HepG2 (cell line): ENCODE data around the gene DDX28. TPM values are rescaled to one million over a fixed set of nuclear protein-coding genes. Genes with fewer than 3 reads are reported as not detected.

ENCODE experiments used
- ATAC-seq: fragments of 200-7000 bp; cut with Tn5 transposase; 3 replicates; pipeline ENCODE4 v1.9.1; 2020; ENCODE audit warnings: mild to moderate bottlenecking, moderate library complexity
- BruUV-seq: library from RNA; stranded (reverse); fragments of 400-500 nt; replicated peaks from 2 replicates; lab custom pipeline; 2021; lab: Mats Ljungman, UMichigan
- CTCF ChIA-PET: fragments of 300-600 bp; formaldehyde crosslinking; extraction: SDS; loops from one replicate; lab custom pipeline; 2021; ENCODE audit warnings: low total read pairs, inconsistent platforms, low intra/inter-chr PET ratio; lab: Yijun Ruan, JAX
- POLR2A ChIA-PET: fragments of 350-600 bp; sonication (Branson Sonifier 250); formaldehyde crosslinking; loops from one replicate; lab custom pipeline; 2020; ENCODE audit warnings: antibody characterized with exemption, inconsistent platforms; lab: Yijun Ruan, JAX
- DNase-seq: peaks from one replicate; pipeline ENCODE4 v3.0.0-alpha.2; 2015; ENCODE audit warnings: low spot score
- FAIRE-seq: peaks from 3 replicates; lab custom pipeline; 2011; peaks lifted over from hg19 to GRCh38; lab: Jason Lieb, UNC
- H2AFZ ChIP-seq: one replicate; pipeline ENCODE4 v1.6.1; 2011; ENCODE audit warnings: low read length, inconsistent platforms
- H3K27ac ChIP-seq: fragments of 300-600 bp; 3 replicates; pipeline ENCODE4 v1.8.0; 2011; ENCODE audit warnings: mixed run types, mild to moderate bottlenecking, mixed read lengths, low read length, inconsistent platforms; ENCODE audit not compliant: insufficient read depth; ENCODE audit errors: extremely low read length
- H3K27me3 ChIP-seq, 2 experiments: fragments of 200-600 bp in 1 of 2; 2 replicates in 1 of 2; 3 replicates in 1 of 2; pipeline versions ENCODE4 v1.6.0 to v1.8.0; 2011; ENCODE audit warnings: low read length in 2 of 2, mild to moderate bottlenecking in 2 of 2, moderate library complexity in 2 of 2, inconsistent platforms in 1 of 2; ENCODE audit not compliant: insufficient read depth in 2 of 2, control insufficient read depth in 1 of 2
- H3K36me3 ChIP-seq, 2 experiments: fragments of 200-600 bp in 1 of 2; replicated peaks in 1 of 2; 2 replicates in 1 of 2; 3 replicates in 1 of 2; pipeline versions ENCODE4 v1.5.1 to v1.8.0; 2011; ENCODE audit warnings: low read length in 2 of 2, inconsistent platforms in 1 of 2; ENCODE audit not compliant: insufficient read depth in 2 of 2, control insufficient read depth in 1 of 2
- H3K4me1 ChIP-seq: 2 replicates; pipeline ENCODE4 v1.5.1; 2012; ENCODE audit warnings: low read length, inconsistent platforms; ENCODE audit not compliant: insufficient read depth
- H3K4me2 ChIP-seq: 2 replicates; pipeline ENCODE4 v1.6.0; 2011; ENCODE audit warnings: low read depth, low read length, inconsistent platforms
- H3K4me3 ChIP-seq, 3 experiments: fragments of 200-600 bp in 1 of 3; sonication (generic), shearing (Covaris generic) in 1 of 3; replicated peaks in 1 of 3; 2 replicates each; pipeline ENCODE4 v1.5.1; 2011 to 2016; ENCODE audit warnings: low read length in 3 of 3, inconsistent platforms in 2 of 3, low read depth in 2 of 3, mild to moderate bottlenecking in 2 of 3, control low read depth in 1 of 3, mixed read lengths in 1 of 3; ENCODE audit not compliant: insufficient read depth in 1 of 3
- H3K79me2 ChIP-seq: one replicate; pipeline ENCODE4 v1.6.1; 2011; ENCODE audit warnings: low read length, inconsistent platforms; ENCODE audit not compliant: insufficient read depth
- H3K9ac ChIP-seq: 2 replicates; pipeline ENCODE4 v1.6.0; 2011; ENCODE audit warnings: mild to moderate bottlenecking, low read depth, low read length, inconsistent platforms; ENCODE audit not compliant: insufficient read depth
- H3K9me3 ChIP-seq: 2 replicates; pipeline ENCODE4 v1.5.1; 2012; ENCODE audit warnings: mild to moderate bottlenecking, low read length
- H4K20me1 ChIP-seq: 2 replicates; pipeline ENCODE4 v1.6.0; 2011; ENCODE audit warnings: inconsistent platforms, mild to moderate bottlenecking, low read length, moderate library complexity; ENCODE audit not compliant: insufficient read depth
- NFIB ChIP-seq: sonication (generic); formaldehyde crosslinking; IDR thresholded peaks from 2 replicates; pipeline ENCODE4 v1.9.0; 2021; ENCODE audit warnings: missing genetic modification reagents, mild to moderate bottlenecking, borderline replicate concordance
- NPAS2 ChIP-seq: sonication (generic); formaldehyde crosslinking; IDR thresholded peaks from 2 replicates; pipeline ENCODE4 v1.8.0; 2022; ENCODE audit warnings: mild to moderate bottlenecking, missing genetic modification reagents, borderline replicate concordance
- STAG1 ChIP-seq: sonication (generic); formaldehyde crosslinking; IDR thresholded peaks from 2 replicates; pipeline ENCODE4 v1.4.0; 2020; ENCODE audit warnings: missing genetic modification reagents
- ZNF367 ChIP-seq: sonication (generic); formaldehyde crosslinking; IDR thresholded peaks from 2 replicates; pipeline ENCODE4 v1.4.0; 2020; ENCODE audit warnings: missing genetic modification reagents, borderline replicate concordance
- in situ Hi-C: cut with HindIII; loops from 2 replicates; pipeline ENCODE4 v1.10.0; 2017; ENCODE audit warnings: low pct_unique_long_range_greater_than_20kb; ENCODE audit not compliant: extremely low pct_ligation_motif_present
- intact Hi-C: fragments of 100-400 bp; cut with micrococcal nuclease; formaldehyde crosslinking; loops from one replicate; pipeline ENCODE4 v1.10.0; 2022; ENCODE audit not compliant: unreplicated experiment
- polyA plus RNA-seq, 8 experiments: library from polyadenylated mRNA; depleted of rRNA in 3 of 8; stranded (reverse) in 7 of 8; unstranded in 1 of 8; fragments of >200 nt; fragmentation: Illumina TruSeq in 4 of 8; extraction: Trizol in 4 of 8; gene quantifications; 2 replicates each; pipeline versions ENCODE4 v1.2.1 to v1.2.3, GENCODE V29; 2011 to 2016; ENCODE audit warnings: low read depth in 4 of 8, missing spikeins in 1 of 8, mixed read lengths in 1 of 8; ENCODE audit not compliant: insufficient read depth in 1 of 8
- total RNA-seq, 5 experiments: library from RNA; depleted of rRNA; stranded (reverse); fragments of >200 nt; fragmentation: Illumina TruSeq; extraction: Trizol; gene quantifications; 2 replicates each; pipeline ENCODE4 v1.2.3, GENCODE V29; 2016; ENCODE audit warnings: low read depth in 1 of 5
- TF ChIP-seq, protein P1 (sequence below): sonication (generic); formaldehyde crosslinking; IDR thresholded peaks from 2 replicates; pipeline ENCODE4 v1.4.0; 2020; ENCODE audit warnings: missing genetic modification reagents
- TF ChIP-seq, protein P2 (sequence below): sonication (generic); formaldehyde crosslinking; IDR thresholded peaks from 2 replicates; pipeline ENCODE4 v1.4.0; 2020; ENCODE audit warnings: missing genetic modification reagents, borderline replicate concordance

Gene DDX28
- total and polyA plus RNA-seq, 2 of the 13 experiments (the other 11 are each of a cell fraction or from before 2014, with no cell fraction given), result 14.1 to 16.4 TPM

DNA sequence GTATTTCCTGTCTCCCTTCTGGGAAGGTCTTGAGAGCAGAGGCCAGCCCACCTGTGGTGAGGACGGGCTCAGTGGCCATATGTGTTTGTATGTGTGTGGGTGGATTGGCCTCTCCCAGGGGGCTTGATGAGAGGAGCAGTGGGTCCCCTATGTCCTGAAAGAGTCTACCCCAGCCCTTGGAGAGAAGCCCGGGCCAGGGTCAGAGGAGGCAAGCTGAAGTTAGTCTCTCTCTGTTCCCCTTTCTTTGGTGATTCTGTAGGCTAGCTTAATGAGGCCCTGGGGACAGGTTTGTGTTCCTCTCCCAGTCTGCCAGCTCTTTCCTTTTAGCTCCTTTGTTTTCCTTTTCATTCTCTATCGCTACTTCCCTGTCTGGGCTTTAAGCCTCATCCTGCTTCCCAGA is 38.4 kb upstream of the DDX28 start (continued):
- TF ChIP-seq, protein P1, sequence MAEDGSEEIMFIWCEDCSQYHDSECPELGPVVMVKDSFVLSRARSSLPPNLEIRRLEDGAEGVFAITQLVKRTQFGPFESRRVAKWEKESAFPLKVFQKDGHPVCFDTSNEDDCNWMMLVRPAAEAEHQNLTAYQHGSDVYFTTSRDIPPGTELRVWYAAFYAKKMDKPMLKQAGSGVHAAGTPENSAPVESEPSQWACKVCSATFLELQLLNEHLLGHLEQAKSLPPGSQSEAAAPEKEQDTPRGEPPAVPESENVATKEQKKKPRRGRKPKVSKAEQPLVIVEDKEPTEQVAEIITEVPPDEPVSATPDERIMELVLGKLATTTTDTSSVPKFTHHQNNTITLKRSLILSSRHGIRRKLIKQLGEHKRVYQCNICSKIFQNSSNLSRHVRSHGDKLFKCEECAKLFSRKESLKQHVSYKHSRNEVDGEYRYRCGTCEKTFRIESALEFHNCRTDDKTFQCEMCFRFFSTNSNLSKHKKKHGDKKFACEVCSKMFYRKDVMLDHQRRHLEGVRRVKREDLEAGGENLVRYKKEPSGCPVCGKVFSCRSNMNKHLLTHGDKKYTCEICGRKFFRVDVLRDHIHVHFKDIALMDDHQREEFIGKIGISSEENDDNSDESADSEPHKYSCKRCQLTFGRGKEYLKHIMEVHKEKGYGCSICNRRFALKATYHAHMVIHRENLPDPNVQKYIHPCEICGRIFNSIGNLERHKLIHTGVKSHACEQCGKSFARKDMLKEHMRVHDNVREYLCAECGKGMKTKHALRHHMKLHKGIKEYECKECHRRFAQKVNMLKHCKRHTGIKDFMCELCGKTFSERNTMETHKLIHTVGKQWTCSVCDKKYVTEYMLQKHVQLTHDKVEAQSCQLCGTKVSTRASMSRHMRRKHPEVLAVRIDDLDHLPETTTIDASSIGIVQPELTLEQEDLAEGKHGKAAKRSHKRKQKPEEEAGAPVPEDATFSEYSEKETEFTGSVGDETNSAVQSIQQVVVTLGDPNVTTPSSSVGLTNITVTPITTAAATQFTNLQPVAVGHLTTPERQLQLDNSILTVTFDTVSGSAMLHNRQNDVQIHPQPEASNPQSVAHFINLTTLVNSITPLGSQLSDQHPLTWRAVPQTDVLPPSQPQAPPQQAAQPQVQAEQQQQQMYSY (CRISPR knock-in tag), result no peak
- no peak for TF ChIP-seq ZNF367

DNA sequence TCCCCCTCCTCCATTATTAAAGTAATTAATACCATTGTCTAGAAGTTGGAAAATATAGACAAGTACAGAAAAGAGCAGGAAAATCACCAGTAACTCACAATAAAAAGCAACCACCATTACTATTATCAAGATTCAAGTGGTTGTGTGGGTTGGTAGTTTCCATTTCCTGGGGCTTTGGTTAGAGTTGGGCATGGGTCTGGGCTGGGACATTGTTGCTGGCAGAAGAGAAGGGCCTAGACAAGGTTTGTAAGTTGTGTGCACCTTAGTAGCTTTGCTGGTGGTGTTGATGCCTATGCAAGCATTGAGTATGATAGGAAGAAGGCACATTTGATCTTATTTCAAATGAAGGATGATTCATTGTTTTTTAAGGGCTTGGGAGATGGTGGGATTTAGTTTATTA is 36.8 kb upstream of the DDX28 start:
- ATAC-seq (no peak), DNase-seq (no peak), FAIRE-seq (no peak)
- BruUV-seq, result no TSS peak
- no peaks in the 10 kb centered on the region for H3K9me3 ChIP-seq
- H3K4me3 ChIP-seq, result no peak overlapping the region
- no peaks in the 10 kb centered on the region for H3K27me3 ChIP-seq
- intact Hi-C loops (loop anchor here (10.0 kb wide), 1 partner anchor 245 kb away; no protein-coding TSS in a partner anchor), in situ Hi-C loops (no loop called here)
- no peaks in the 10 kb centered on the region for H3K79me2 ChIP-seq
- ChIA-PET POLR2A (no interaction called here), CTCF (no interaction called here)
- no peak overlapping the region for H3K9ac ChIP-seq
- H3K36me3 ChIP-seq, result peaks cover 26 to 38% of the 10 kb centered on the region in 2 experiments
- H3K27ac ChIP-seq, result no peak overlapping the region
- H2AFZ ChIP-seq, result no peak overlapping the region
- no peaks in the 10 kb centered on the region for H4K20me1 ChIP-seq
- H3K4me2 ChIP-seq, result no peak overlapping the region
- TF ChIP-seq, protein P2, sequence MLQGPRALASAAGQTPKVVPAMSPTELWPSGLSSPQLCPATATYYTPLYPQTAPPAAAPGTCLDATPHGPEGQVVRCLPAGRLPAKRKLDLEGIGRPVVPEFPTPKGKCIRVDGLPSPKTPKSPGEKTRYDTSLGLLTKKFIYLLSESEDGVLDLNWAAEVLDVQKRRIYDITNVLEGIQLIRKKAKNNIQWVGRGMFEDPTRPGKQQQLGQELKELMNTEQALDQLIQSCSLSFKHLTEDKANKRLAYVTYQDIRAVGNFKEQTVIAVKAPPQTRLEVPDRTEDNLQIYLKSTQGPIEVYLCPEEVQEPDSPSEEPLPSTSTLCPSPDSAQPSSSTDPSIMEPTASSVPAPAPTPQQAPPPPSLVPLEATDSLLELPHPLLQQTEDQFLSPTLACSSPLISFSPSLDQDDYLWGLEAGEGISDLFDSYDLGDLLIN (CRISPR knock-in tag), result no peak
- no peak for TF ChIP-seq NFIB
- no peak for TF ChIP-seq NPAS2
- no peak for TF ChIP-seq STAG1 (CRISPR knock-in tag)
- H3K4me1 ChIP-seq, result no peaks in the 10 kb centered on the region
